Transverse colon (tissue), 4 donors: ENCODE measurements around the gene KIAA1958. TPM values are rescaled to one million over a fixed set of nuclear protein-coding genes. Genes with fewer than 3 reads are reported as not detected.

ENCODE experiments used
- DNase-seq: peaks from one replicate; pipeline ENCODE4 v3.0.0-alpha.2; 2019
- H3K27ac ChIP-seq, 4 donors: fragments of 200-600 bp; sonication (generic); 2 replicates each; pipeline ENCODE4 v1.5.1; 2016 to 2018; ENCODE audit warnings: inconsistent platforms in 4 of 4
- H3K27me3 ChIP-seq: fragments of 200-600 bp; sonication (generic); 2 replicates; pipeline ENCODE4 v1.5.1; 2017; ENCODE audit warnings: inconsistent platforms
- H3K36me3 ChIP-seq, 4 donors: fragments of 200-600 bp; sonication (generic); 2 replicates each; pipeline ENCODE4 v1.5.1; 2017 to 2019; ENCODE audit warnings: inconsistent platforms in 4 of 4
- H3K4me1 ChIP-seq, 4 donors: fragments of 200-600 bp; sonication (generic); 2 replicates each; pipeline ENCODE4 v1.5.1; 2017 to 2020; ENCODE audit warnings: inconsistent platforms in 4 of 4
- H3K4me3 ChIP-seq, 4 donors: fragments of 200-600 bp; sonication (generic); 1 replicate in 1 of 4; 2 replicates in 3 of 4; pipeline versions ENCODE4 v1.5.1 to v1.6.1; 2017 to 2019; ENCODE audit warnings: inconsistent platforms in 4 of 4
- H3K9me3 ChIP-seq, 2 donors: fragments of 200-600 bp; sonication (generic); 2 replicates each; pipeline ENCODE4 v1.5.1; 2017 to 2019; ENCODE audit warnings: inconsistent platforms in 2 of 2
- EP300 ChIP-seq: sonication (generic); formaldehyde crosslinking; IDR thresholded peaks from one replicate; pipeline ENCODE4 v1.6.1; 2017; ENCODE audit warnings: antibody characterized with exemption, low read depth
- POLR2A ChIP-seq: fragments of 450-650 bp; IDR thresholded peaks from one replicate; pipeline ENCODE4 v1.6.1; 2016; ENCODE audit warnings: antibody characterized with exemption, mild to moderate bottlenecking, moderate library complexity
- POLR2AphosphoS5 ChIP-seq, 3 donors: sonication (generic); formaldehyde crosslinking; IDR thresholded peaks; one replicate each; pipeline ENCODE4 v1.6.1; 2016; ENCODE audit warnings: antibody characterized with exemption in 3 of 3
- WGBS, 2 donors: methylation state at CpG; one replicate each; pipeline ENCODE4 v1.1.5; 2018; ENCODE audit warnings: low coverage in 1 of 2; 5-methylcytosine and 5-hydroxymethylcytosine counted together
- in situ Hi-C, 4 donors: fragments of 200-750 bp; cut with MboI; loops; one replicate each; pipeline versions ENCODE4 v1.15.0 to v1.15.1; 2017; ENCODE audit warnings: low sequenced_read_pairs in 3 of 4, low pct_ligation_motif_present in 1 of 4, low pct_unique_long_range_greater_than_20kb in 1 of 4
- intact Hi-C: fragments of 100-400 bp; cut with DNase I; formaldehyde crosslinking; loops from one replicate; pipeline ENCODE4 v1.15.1; 2023; ENCODE audit warnings: low total_unique reads
- total RNA-seq, 4 donors: library from RNA; depleted of rRNA; stranded (reverse); fragments of >200 nt; gene quantifications; one replicate each; pipeline ENCODE4 v1.1.0, GENCODE V29; 2016
- TF ChIP-seq, protein P1 (sequence below), 5 experiments: fragments of 200-600 bp in 3 of 5; fragments of 450-650 bp in 2 of 5; sonication (generic) in 3 of 5; IDR thresholded peaks; 1 replicate in 2 of 5; 2 replicates in 3 of 5; pipeline ENCODE4 v1.5.1; 2016 to 2017; ENCODE audit warnings: antibody characterized with exemption in 5 of 5, inconsistent platforms in 3 of 5, mild to moderate bottlenecking in 2 of 5, moderate library complexity in 1 of 5

KIAA1958 gene
- total RNA-seq, 4 donors from 2014 or later = 5.0 to 12.4 (median 9.4) TPM

DNA sequence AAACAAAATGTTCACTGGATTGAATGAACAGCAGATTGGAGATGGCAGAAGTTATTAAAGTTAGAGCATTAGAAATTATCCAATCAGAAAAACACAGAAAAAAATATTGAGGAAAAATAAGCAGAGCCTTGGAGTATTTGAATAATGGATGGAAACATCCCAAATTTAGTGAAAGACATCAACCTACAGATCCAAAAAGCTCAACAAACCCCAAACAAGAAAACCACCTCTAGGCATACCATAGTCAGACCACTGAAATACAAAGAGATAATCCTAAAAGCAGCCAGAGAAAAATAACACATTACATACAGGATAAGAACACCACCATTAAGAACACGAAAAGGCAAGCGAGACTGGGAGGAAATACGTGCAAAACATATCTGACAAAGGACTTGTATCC is 226.1 kb downstream of the KIAA1958 start:
- 95 to 100% methylated on average over 3 of the region's 3 CpGs for WGBS, 2 donors
- TF ChIP-seq, protein P1, sequence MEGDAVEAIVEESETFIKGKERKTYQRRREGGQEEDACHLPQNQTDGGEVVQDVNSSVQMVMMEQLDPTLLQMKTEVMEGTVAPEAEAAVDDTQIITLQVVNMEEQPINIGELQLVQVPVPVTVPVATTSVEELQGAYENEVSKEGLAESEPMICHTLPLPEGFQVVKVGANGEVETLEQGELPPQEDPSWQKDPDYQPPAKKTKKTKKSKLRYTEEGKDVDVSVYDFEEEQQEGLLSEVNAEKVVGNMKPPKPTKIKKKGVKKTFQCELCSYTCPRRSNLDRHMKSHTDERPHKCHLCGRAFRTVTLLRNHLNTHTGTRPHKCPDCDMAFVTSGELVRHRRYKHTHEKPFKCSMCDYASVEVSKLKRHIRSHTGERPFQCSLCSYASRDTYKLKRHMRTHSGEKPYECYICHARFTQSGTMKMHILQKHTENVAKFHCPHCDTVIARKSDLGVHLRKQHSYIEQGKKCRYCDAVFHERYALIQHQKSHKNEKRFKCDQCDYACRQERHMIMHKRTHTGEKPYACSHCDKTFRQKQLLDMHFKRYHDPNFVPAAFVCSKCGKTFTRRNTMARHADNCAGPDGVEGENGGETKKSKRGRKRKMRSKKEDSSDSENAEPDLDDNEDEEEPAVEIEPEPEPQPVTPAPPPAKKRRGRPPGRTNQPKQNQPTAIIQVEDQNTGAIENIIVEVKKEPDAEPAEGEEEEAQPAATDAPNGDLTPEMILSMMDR (IDR thresholded peaks at IDR 0.05) = no peak
- no peak for TF ChIP-seq POLR2AphosphoS5 (IDR thresholded peaks at IDR 0.05)
- TF ChIP-seq EP300 = no peak
- TF ChIP-seq POLR2A = no peak
- Histone ChIP-seq H3K4me3 (no peak overlapping the region), H3K9me3 (no peaks in the 10 kb centered on the region), H3K4me1 (peaks cover 0 to 17% (median 7%) of the 10 kb centered on the region in 4 donors), H3K27ac (no peak overlapping the region), H3K27me3 (no peaks in the 10 kb centered on the region), H3K36me3 (no peaks in the 10 kb centered on the region)
- in situ Hi-C loops (loop anchor here in 2 of 4 donors (25.0 kb wide), 2 partner anchors 325 to 625 kb away; partner anchors contain the start of gene HSDL2 (in 1 of the 2)), intact Hi-C loops (loop anchor here (10.0 kb wide), 2 partner anchors 82 to 228 kb away; partner anchors contain the start of gene KIAA1958)
- no peak for DNase-seq

DNA sequence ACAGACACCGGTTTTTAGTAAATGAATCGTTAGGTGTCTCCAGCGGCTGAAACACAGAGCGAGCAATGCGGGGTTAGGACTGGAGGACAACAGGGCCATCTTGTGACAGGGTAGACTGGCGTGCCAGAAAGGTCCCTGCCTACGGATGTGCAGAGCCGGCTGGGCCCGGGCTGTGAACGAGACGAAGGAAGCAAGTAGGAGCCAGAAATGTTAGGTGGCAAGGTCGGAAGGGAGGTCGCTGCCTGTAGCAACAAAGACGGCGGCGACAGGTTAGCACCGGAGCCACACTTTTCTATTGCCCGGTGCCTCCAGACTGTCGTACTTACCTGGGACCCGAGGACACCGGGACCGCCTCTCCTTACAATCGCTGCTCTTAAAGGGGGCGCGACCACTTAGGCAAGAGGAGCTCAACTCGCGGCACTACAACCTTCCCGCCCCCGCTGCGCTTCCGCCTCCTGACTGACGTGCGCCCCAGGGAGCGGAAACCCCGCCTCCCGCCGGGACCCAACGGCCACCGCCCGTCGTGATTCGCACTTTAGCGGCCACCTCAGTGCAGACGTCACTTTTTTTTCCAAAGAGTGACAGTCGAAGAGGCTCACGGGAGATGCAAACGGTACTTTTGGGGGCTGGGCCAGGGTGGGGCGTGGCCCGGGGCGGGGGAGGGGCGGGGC is 231.2 kb downstream of the KIAA1958 start, which contains the start of gene INIP:
Gene INIP, minus strand, starts transcription at position 457 of the 671 bp plus-strand sequence. CDS start 1,632 bp downstream, outside the sequence.
- peak; percentile 98 for DNase-seq
- intact Hi-C loops = loop anchor here (10.0 kb wide), 2 partner anchors 77 to 233 kb away; partner anchors contain the start of gene KIAA1958
- in situ Hi-C loops = loop anchor here in 2 of 4 donors (25.0 kb wide), 2 partner anchors 330 to 630 kb away; partner anchors contain the start of gene HSDL2 (in 1 of the 2)
- TF ChIP-seq POLR2A (peak; percentile 91), EP300 (no peak), POLR2AphosphoS5 (IDR thresholded peaks at IDR 0.05) (peak; percentile 86 to 94 (median 87))
- TF ChIP-seq, protein P1 (IDR thresholded peaks at IDR 0.05) = peak in 2 of 5 experiments; percentile 3 to 39
- Histone ChIP-seq H3K9me3 (no peaks in the 10 kb centered on the region), H3K27ac (peak within 1 kb of the TSS; percentile 89 to 96 (median 94)), H3K4me3 (peak within 1 kb of the TSS; percentile 54 to 97 (median 69)), H3K27me3 (no peaks in the 10 kb centered on the region), H3K4me1 (peaks cover 0 to 17% (median 11%) of the 10 kb centered on the region in 4 donors), H3K36me3 (no peaks in the 10 kb centered on the region)
- WGBS, 2 donors = 0% methylated on average over 5 to 46 of the region's 51 CpGs

Other genes starting within 250 kb of the KIAA1958 start
- gene PTBP3, start 153.2 kb upstream of the KIAA1958 start, total RNA-seq = 10 to 100 TPM; 25.3 to 96.9 (median 54.7) TPM
- 10 to 100 TPM; 24.9 to 46.4 (median 28.8) TPM for gene HSDL2, start 106.7 kb upstream of the KIAA1958 start, total RNA-seq
- gene INIP, start 231.3 kb downstream of the KIAA1958 start, total RNA-seq = 10 to 100 TPM in 3 of 4 donors, 1 to 10 TPM in 1; 9.6 to 22.9 (median 16.2) TPM